Sigmoid colon (tissue), 7 donors: ENCODE data around the gene CCIN. TPM values are rescaled to one million over a fixed set of nuclear protein-coding genes. Genes with fewer than 3 reads are reported as not detected.

Experiments used
- DNase-seq: peaks from one replicate; pipeline ENCODE4 v3.0.0-alpha.2; 2019
- H3K27ac ChIP-seq, 4 donors: fragments of 200-600 bp; sonication (generic); one replicate each; pipeline ENCODE4 v1.5.1; 2016 to 2019; ENCODE audit warnings: mild to moderate bottlenecking in 1 of 4
- H3K27me3 ChIP-seq, 3 donors: fragments of 200-600 bp; sonication (generic); one replicate each; pipeline ENCODE4 v1.5.1; 2019; ENCODE audit warnings: mild to moderate bottlenecking in 1 of 3
- H3K36me3 ChIP-seq, 4 donors: fragments of 200-600 bp; sonication (generic); one replicate each; pipeline ENCODE4 v1.5.1; 2016 to 2019
- H3K4me1 ChIP-seq, 4 donors: fragments of 200-600 bp; sonication (generic); one replicate each; pipeline ENCODE4 v1.5.1; 2017 to 2019
- H3K4me3 ChIP-seq, 4 donors: fragments of 200-600 bp; sonication (generic); one replicate each; pipeline ENCODE4 v1.5.1; 2017 to 2019; ENCODE audit warnings: mild to moderate bottlenecking in 2 of 4, moderate library complexity in 1 of 4
- H3K9me3 ChIP-seq, 4 donors: fragments of 200-600 bp in 3 of 4; sonication (generic) in 3 of 4; one replicate each; pipeline versions ENCODE4 v1.5.1 to v1.6.1; 2013 to 2019
- EP300 ChIP-seq, 4 donors: sonication (generic); formaldehyde crosslinking; IDR thresholded peaks; one replicate each; pipeline ENCODE4 v1.6.1; 2017; ENCODE audit warnings: antibody characterized with exemption in 4 of 4
- POLR2A ChIP-seq, 2 donors: fragments of 450-650 bp; IDR thresholded peaks; one replicate each; pipeline ENCODE4 v1.6.1; 2016; ENCODE audit warnings: antibody characterized with exemption in 2 of 2, mild to moderate bottlenecking in 2 of 2, moderate library complexity in 2 of 2
- POLR2AphosphoS5 ChIP-seq, 4 donors: sonication (generic); formaldehyde crosslinking; IDR thresholded peaks; one replicate each; pipeline ENCODE4 v1.6.1; 2017; ENCODE audit warnings: antibody characterized with exemption in 4 of 4
- WGBS, 2 donors: extraction: QIAGEN DNeasy Blood & Tissue Kit; methylation state at CpG; one replicate each; pipeline ENCODE4 v1.1.7; 2013; 5-methylcytosine and 5-hydroxymethylcytosine counted together
- intact Hi-C: fragments of 100-400 bp; cut with DNase I; formaldehyde crosslinking; loops from one replicate; pipeline ENCODE4 v1.15.1; 2023
- polyA plus RNA-seq, 3 donors: library from polyadenylated mRNA; stranded (reverse); fragments of 200-250 nt; gene quantifications; one replicate each; pipeline ENCODE4 v1.2.3, GENCODE V29; 2013
- total RNA-seq, 4 donors: library from RNA; depleted of rRNA; stranded (reverse); fragments of >200 nt; gene quantifications; one replicate each; pipeline ENCODE4 v1.1.0, GENCODE V29; 2016
- TF ChIP-seq, protein P1 (sequence below), 4 experiments: fragments of 450-650 bp in 3 of 4; fragments of 200-600 bp in 1 of 4; IDR thresholded peaks; one replicate each; pipeline ENCODE4 v1.5.1; 2016 to 2019; ENCODE audit warnings: antibody characterized with exemption in 4 of 4, mild to moderate bottlenecking in 3 of 4, moderate library complexity in 2 of 4
- donor health status: healthy with polysubstance abuse.
- donor health status: Bipolar disorder and iron deficiency.
- donor health status: healthy.

The CCIN gene
- total and polyA plus RNA-seq, 7 donors, result 0.07 to 2.5 (median 0.83) TPM; not detected in 3

DNA sequence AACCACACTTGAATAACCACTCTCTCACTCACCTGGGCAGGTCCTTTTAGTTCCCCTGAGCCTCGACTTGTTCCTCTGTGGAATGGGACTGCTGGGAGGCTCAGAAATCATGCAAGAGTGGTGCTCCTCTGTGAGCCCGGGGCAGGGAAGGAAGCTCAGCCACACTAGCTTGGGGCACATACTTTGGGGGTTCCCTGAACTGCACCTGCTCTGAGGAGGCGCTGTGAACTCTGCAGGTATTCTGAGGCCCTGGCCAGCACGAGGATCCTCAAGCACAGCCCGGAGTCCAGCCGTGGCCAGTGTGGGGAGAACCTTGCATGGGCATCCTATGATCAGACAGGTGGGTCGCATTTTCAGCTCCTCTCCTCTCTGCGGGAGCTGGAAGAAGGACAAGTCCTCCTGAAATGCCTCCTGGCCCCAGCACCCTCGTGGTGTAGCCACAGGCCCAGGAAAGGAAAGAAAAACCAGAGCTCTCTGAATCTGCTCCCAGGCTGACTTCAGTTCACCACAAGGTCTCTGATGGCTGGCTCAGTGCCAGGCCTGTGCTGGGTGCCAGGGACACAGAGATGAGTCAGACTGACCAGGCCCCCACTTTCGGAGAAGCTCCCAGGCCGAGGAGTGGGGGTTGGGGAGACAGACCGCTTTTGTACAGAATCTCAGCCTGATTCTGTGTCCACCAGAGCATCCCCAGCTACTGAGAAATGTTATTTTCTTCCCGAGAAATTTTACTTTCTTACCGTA, 20.7 kb upstream of the CCIN start:
- TF ChIP-seq POLR2AphosphoS5 (IDR thresholded peaks at IDR 0.05) (peak; percentile 63 to 88 (median 78)), EP300 (IDR thresholded peaks at IDR 0.05) (peak in 2 of 4 donors; percentile 63 to 88), POLR2A (IDR thresholded peaks at IDR 0.05) (no peak)
- H3K36me3 ChIP-seq, result peaks cover 0 to 22% (median 7%) of the 10 kb centered on the region in 4 donors
- no peaks in the 10 kb centered on the region for H3K27me3 ChIP-seq
- DNase-seq, result peak; percentile 100
- WGBS, 2 donors, result 63 to 78% methylated on average over 14 of the region's 14 CpGs
- intact Hi-C loops, result loop anchor here (2.0 kb wide), 1 partner anchor 14 kb away; no protein-coding TSS in a partner anchor
- peaks cover 0 to 85% (median 78%) of the 10 kb centered on the region in 4 donors for H3K4me1 ChIP-seq
- H3K9me3 ChIP-seq, result no peaks in the 10 kb centered on the region
- H3K4me3 ChIP-seq, result no peak overlapping the region
- peak overlapping the region; percentile 86 to 99 (median 90) for H3K27ac ChIP-seq

- H3K27ac ChIP-seq, result peak overlapping the region; percentile 86 to 99 (median 90)
- 81 to 85% methylated on average over 4 of the region's 4 CpGs for WGBS, 2 donors
Observed at GRCh38 chr9:36149197-36149596, 20.0 kb upstream of the CCIN start.

GRCh38 chr9:36150574-36151315, 18.4 kb upstream of the CCIN start:
- TF ChIP-seq POLR2AphosphoS5 (IDR thresholded peaks at IDR 0.05), result no peak
- TF ChIP-seq POLR2A (IDR thresholded peaks at IDR 0.05), result no peak
- TF ChIP-seq, protein P1, sequence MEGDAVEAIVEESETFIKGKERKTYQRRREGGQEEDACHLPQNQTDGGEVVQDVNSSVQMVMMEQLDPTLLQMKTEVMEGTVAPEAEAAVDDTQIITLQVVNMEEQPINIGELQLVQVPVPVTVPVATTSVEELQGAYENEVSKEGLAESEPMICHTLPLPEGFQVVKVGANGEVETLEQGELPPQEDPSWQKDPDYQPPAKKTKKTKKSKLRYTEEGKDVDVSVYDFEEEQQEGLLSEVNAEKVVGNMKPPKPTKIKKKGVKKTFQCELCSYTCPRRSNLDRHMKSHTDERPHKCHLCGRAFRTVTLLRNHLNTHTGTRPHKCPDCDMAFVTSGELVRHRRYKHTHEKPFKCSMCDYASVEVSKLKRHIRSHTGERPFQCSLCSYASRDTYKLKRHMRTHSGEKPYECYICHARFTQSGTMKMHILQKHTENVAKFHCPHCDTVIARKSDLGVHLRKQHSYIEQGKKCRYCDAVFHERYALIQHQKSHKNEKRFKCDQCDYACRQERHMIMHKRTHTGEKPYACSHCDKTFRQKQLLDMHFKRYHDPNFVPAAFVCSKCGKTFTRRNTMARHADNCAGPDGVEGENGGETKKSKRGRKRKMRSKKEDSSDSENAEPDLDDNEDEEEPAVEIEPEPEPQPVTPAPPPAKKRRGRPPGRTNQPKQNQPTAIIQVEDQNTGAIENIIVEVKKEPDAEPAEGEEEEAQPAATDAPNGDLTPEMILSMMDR (IDR thresholded peaks at IDR 0.05), result no peak
- no peak for TF ChIP-seq EP300 (IDR thresholded peaks at IDR 0.05)
- Histone ChIP-seq H3K27ac (peak overlapping the region; percentile 86 to 99 (median 90)), H3K4me1 (peaks cover 0 to 89% (median 79%) of the 10 kb centered on the region in 4 donors), H3K9me3 (no peaks in the 10 kb centered on the region), H3K27me3 (no peaks in the 10 kb centered on the region), H3K4me3 (no peak overlapping the region), H3K36me3 (peaks cover 0 to 20% (median 5%) of the 10 kb centered on the region in 4 donors)
- no peak for DNase-seq
- 73 to 86% methylated on average over 4 of the region's 4 CpGs for WGBS, 2 donors
- intact Hi-C loops, result no loop called here

More at GRCh38 chr9:36149197-36149596, 20.0 kb upstream of the CCIN start:
- intact Hi-C loops, result loop anchor here (2.0 kb wide), 1 partner anchor 14 kb away; no protein-coding TSS in a partner anchor
- TF ChIP-seq EP300 (IDR thresholded peaks at IDR 0.05) (no peak), POLR2A (IDR thresholded peaks at IDR 0.05) (no peak), POLR2AphosphoS5 (IDR thresholded peaks at IDR 0.05) (no peak)
- TF ChIP-seq, protein P1 (IDR thresholded peaks at IDR 0.05), result no peak
- H3K9me3 ChIP-seq, result no peaks in the 10 kb centered on the region
- H3K4me1 ChIP-seq, result peaks cover 0 to 85% (median 78%) of the 10 kb centered on the region in 4 donors
- DNase-seq, result peak; percentile 77
- no peaks in the 10 kb centered on the region for H3K27me3 ChIP-seq
- peaks cover 0 to 22% (median 7%) of the 10 kb centered on the region in 4 donors for H3K36me3 ChIP-seq
- no peak overlapping the region for H3K4me3 ChIP-seq

GRCh38 chr9:36151316-36152210, 17.6 kb upstream of the CCIN start:
- Histone ChIP-seq H3K9me3 (peaks cover 0 to 2% (median 0%) of the 10 kb centered on the region in 4 donors), H3K4me3 (no peak overlapping the region), H3K4me1 (peaks cover 0 to 87% (median 76%) of the 10 kb centered on the region in 4 donors), H3K27ac (peak overlapping the region; percentile 86 to 99 (median 90)), H3K36me3 (peaks cover 0 to 28% (median 10%) of the 10 kb centered on the region in 4 donors), H3K27me3 (no peaks in the 10 kb centered on the region)
- intact Hi-C loops, result no loop called here
- DNase-seq, result peak; percentile 79
- TF ChIP-seq POLR2AphosphoS5 (IDR thresholded peaks at IDR 0.05) (peak in 2 of 4 donors; percentile 25 to 45), EP300 (IDR thresholded peaks at IDR 0.05) (no peak)
- WGBS, 2 donors, result 51 to 82% methylated on average over 14 of the region's 14 CpGs
